ENCODE results near the gene NOVA2. TPM values are rescaled to one million over a fixed set of nuclear protein-coding genes. Genes with fewer than 3 reads are reported as not detected.

Gene NOVA2
- total RNA-seq, 1 experiment from 2014 or later: 2.5 TPM

DNA sequence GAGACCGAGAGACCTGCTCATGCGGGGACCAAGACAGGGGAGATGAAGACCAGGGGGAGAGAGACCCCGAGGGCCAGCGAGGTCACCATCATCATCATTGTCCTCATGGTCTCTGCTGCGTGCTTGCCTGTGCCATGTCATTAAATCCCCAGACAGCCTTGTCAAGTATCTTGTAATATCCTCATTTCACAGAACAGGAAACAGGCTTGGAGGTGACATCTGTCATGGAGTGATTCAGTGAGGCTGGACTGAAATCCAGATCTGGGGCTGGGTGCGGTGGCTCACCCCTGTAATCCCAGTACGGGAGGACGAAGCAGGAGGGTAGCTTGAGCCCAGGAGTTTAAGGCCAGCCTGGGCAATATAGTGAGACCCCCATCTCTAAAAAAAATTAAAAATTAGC is 53.2 kb downstream of the NOVA2 start:
- ChIA-PET RAD21 (ENCODE audit: low non-redundant PET in 1 of 2, low total read pairs in 2 of 2, uncharacterized antibody in 2 of 2, unreplicated experiment in 2 of 2) (no interaction called here), POLR2A (no interaction called here), CTCF (no interaction called here)
- Histone ChIP-seq H3K27ac (ENCODE audit: low read depth, low read length) (no peak overlapping the region), H3K4me1 (ENCODE audit: control insufficient read depth in 1 of 2, insufficient read depth in 2 of 2, low read length in 2 of 2) (peaks cover 15 to 16% of the 10 kb centered on the region in 2 experiments), H3K36me3 (ENCODE audit: control insufficient read depth in 1 of 2, insufficient read depth in 2 of 2, low read length in 2 of 2) (no peaks in the 10 kb centered on the region), H3K27me3 (ENCODE audit: insufficient read depth, low read length) (no peaks in the 10 kb centered on the region), H3K4me2 (ENCODE audit: low read length) (no peak overlapping the region), H3K9ac (ENCODE audit: low read length) (no peak overlapping the region), H3K9me3 (ENCODE audit: control insufficient read depth in 1 of 2, insufficient read depth in 1 of 2, low read depth in 1 of 2, low read length in 2 of 2) (no peaks in the 10 kb centered on the region), H3K4me3 (replicated peaks in 1 of 2; ENCODE audit: low read depth in 1 of 2, low read length in 2 of 2) (no peak overlapping the region), H4K20me1 (ENCODE audit: insufficient read depth) (no peaks in the 10 kb centered on the region), H3K79me2 (ENCODE audit: insufficient read depth, low read length) (no peaks in the 10 kb centered on the region), H3K9me2 (ENCODE audit: insufficient read depth) (no peaks in the 10 kb centered on the region), H2AFZ (ENCODE audit: low read depth, low read length, poor library complexity, severe bottlenecking) (no peak overlapping the region)
- intact Hi-C loops (cut with micrococcal nuclease): no loop called here
- no TSS peak for BruUV-seq (replicated peaks)
- TF ChIP-seq, protein P1, sequence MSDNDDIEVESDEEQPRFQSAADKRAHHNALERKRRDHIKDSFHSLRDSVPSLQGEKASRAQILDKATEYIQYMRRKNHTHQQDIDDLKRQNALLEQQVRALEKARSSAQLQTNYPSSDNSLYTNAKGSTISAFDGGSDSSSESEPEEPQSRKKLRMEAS (IDR thresholded peaks at IDR 0.05): no peak
- no peak for TF ChIP-seq EGR1 (IDR thresholded peaks at IDR 0.05; ENCODE audit: low read depth)
- TF ChIP-seq, protein P2, sequence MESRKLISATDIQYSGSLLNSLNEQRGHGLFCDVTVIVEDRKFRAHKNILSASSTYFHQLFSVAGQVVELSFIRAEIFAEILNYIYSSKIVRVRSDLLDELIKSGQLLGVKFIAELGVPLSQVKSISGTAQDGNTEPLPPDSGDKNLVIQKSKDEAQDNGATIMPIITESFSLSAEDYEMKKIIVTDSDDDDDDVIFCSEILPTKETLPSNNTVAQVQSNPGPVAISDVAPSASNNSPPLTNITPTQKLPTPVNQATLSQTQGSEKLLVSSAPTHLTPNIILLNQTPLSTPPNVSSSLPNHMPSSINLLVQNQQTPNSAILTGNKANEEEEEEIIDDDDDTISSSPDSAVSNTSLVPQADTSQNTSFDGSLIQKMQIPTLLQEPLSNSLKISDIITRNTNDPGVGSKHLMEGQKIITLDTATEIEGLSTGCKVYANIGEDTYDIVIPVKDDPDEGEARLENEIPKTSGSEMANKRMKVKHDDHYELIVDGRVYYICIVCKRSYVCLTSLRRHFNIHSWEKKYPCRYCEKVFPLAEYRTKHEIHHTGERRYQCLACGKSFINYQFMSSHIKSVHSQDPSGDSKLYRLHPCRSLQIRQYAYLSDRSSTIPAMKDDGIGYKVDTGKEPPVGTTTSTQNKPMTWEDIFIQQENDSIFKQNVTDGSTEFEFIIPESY (IDR thresholded peaks at IDR 0.05; ENCODE audit: extremely low read depth, insufficient replicate concordance, low read length): no peak
- no peak for TF ChIP-seq ELF1 (IDR thresholded peaks at IDR 0.05; ENCODE audit: borderline replicate concordance, low read depth)
- TF ChIP-seq POLR2AphosphoS5 (IDR thresholded peaks at IDR 0.05; ENCODE audit: low read depth, low read length): no peak
- TF ChIP-seq YY1 (IDR thresholded peaks at IDR 0.05; ENCODE audit: extremely low read depth, insufficient replicate concordance, low read depth, low read length): no peak
- no peak for TF ChIP-seq SIN3A (IDR thresholded peaks at IDR 0.05; ENCODE audit: low read depth)
- TF ChIP-seq ZNF274 (IDR thresholded peaks at IDR 0.05; ENCODE audit: low read depth, low read length): no peak
- TF ChIP-seq, protein P3, sequence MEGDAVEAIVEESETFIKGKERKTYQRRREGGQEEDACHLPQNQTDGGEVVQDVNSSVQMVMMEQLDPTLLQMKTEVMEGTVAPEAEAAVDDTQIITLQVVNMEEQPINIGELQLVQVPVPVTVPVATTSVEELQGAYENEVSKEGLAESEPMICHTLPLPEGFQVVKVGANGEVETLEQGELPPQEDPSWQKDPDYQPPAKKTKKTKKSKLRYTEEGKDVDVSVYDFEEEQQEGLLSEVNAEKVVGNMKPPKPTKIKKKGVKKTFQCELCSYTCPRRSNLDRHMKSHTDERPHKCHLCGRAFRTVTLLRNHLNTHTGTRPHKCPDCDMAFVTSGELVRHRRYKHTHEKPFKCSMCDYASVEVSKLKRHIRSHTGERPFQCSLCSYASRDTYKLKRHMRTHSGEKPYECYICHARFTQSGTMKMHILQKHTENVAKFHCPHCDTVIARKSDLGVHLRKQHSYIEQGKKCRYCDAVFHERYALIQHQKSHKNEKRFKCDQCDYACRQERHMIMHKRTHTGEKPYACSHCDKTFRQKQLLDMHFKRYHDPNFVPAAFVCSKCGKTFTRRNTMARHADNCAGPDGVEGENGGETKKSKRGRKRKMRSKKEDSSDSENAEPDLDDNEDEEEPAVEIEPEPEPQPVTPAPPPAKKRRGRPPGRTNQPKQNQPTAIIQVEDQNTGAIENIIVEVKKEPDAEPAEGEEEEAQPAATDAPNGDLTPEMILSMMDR (IDR thresholded peaks at IDR 0.05 in 2 of 3, conservative IDR thresholded peaks at IDR 0.05 in 1 of 3; ENCODE audit: borderline replicate concordance in 1 of 3, insufficient read depth in 1 of 3, low read depth in 2 of 3, low read length in 2 of 3): no peak
- no peak for TF ChIP-seq SP1 (IDR thresholded peaks at IDR 0.05; ENCODE audit: low read depth)
- TF ChIP-seq, protein P4, sequence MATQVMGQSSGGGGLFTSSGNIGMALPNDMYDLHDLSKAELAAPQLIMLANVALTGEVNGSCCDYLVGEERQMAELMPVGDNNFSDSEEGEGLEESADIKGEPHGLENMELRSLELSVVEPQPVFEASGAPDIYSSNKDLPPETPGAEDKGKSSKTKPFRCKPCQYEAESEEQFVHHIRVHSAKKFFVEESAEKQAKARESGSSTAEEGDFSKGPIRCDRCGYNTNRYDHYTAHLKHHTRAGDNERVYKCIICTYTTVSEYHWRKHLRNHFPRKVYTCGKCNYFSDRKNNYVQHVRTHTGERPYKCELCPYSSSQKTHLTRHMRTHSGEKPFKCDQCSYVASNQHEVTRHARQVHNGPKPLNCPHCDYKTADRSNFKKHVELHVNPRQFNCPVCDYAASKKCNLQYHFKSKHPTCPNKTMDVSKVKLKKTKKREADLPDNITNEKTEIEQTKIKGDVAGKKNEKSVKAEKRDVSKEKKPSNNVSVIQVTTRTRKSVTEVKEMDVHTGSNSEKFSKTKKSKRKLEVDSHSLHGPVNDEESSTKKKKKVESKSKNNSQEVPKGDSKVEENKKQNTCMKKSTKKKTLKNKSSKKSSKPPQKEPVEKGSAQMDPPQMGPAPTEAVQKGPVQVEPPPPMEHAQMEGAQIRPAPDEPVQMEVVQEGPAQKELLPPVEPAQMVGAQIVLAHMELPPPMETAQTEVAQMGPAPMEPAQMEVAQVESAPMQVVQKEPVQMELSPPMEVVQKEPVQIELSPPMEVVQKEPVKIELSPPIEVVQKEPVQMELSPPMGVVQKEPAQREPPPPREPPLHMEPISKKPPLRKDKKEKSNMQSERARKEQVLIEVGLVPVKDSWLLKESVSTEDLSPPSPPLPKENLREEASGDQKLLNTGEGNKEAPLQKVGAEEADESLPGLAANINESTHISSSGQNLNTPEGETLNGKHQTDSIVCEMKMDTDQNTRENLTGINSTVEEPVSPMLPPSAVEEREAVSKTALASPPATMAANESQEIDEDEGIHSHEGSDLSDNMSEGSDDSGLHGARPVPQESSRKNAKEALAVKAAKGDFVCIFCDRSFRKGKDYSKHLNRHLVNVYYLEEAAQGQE (IDR thresholded peaks at IDR 0.05; ENCODE audit: low read depth): no peak
- no peak for TF ChIP-seq TCF7L2 (IDR thresholded peaks at IDR 0.05; ENCODE audit: borderline replicate concordance, extremely low read depth, insufficient read depth, insufficient read length)
- ATAC-seq: no peak
- no peak for DNase-seq (ENCODE audit: low read depth, low spot score)
